Caco-2 (cell line): ENCODE data around the gene ANGPTL8. TPM values are rescaled to one million over a fixed set of nuclear protein-coding genes. Genes with fewer than 3 reads are reported as not detected.

Experiments
- BruUV-seq: library from RNA; stranded (reverse); fragments of 400-500 nt; replicated peaks from 2 replicates; lab custom pipeline; 2021; lab: Mats Ljungman, UMichigan
- CTCF ChIA-PET: fragments of 300-600 bp; sonication (Branson Sonifier 250); formaldehyde crosslinking; loops from one replicate; lab custom pipeline; 2022; ENCODE audit warnings: antibody characterized with exemption; lab: Charles Lee
- POLR2A ChIA-PET: fragments of 300-600 bp; sonication (Branson Sonifier 250); formaldehyde crosslinking; loops from one replicate; lab custom pipeline; 2022; ENCODE audit warnings: antibody characterized with exemption; lab: Charles Lee
- DNase-seq, 2 experiments: peaks; one replicate each; pipeline versions ENCODE4 v3.0.0 to v3.0.0-alpha.2; 2020 to 2022
- H3K27me3 ChIP-seq: replicated peaks from 2 replicates; pipeline ENCODE4 v1.6.0; 2011; ENCODE audit warnings: low read length; ENCODE audit not compliant: control insufficient read depth, insufficient read depth
- H3K36me3 ChIP-seq: 2 replicates; pipeline ENCODE4 v1.5.1; 2011; ENCODE audit warnings: low read length; ENCODE audit not compliant: control insufficient read depth, insufficient read depth
- H3K4me1 ChIP-seq: fragments of 250-450 bp; sonication (Bioruptor Pico); 2 replicates; pipeline ENCODE4 v1.5.1; 2020; ENCODE audit warnings: mild to moderate bottlenecking
- H3K4me3 ChIP-seq: 2 replicates; pipeline ENCODE4 v1.5.1; 2011; ENCODE audit warnings: low read depth, mild to moderate bottlenecking, control low read depth, low read length
- H3K9me3 ChIP-seq: fragments of 250-450 bp; sonication (Bioruptor Pico); 2 replicates; pipeline ENCODE4 v1.5.1; 2020; ENCODE audit warnings: mild to moderate bottlenecking, moderate library complexity
- H3K27ac Mint-ChIP-seq: one replicate; pipeline ENCODE4 v1.8.0; 2022; ENCODE audit warnings: mixed read lengths; ENCODE audit not compliant: unreplicated experiment
- H3K27me3 Mint-ChIP-seq: one replicate; pipeline ENCODE4 v1.8.0; 2022; ENCODE audit warnings: mixed read lengths; ENCODE audit not compliant: insufficient read depth, unreplicated experiment
- H3K36me3 Mint-ChIP-seq: one replicate; pipeline ENCODE4 v1.8.0; 2022; ENCODE audit warnings: mild to moderate bottlenecking, mixed read lengths; ENCODE audit not compliant: insufficient read depth, unreplicated experiment
- H3K4me1 Mint-ChIP-seq: one replicate; pipeline ENCODE4 v1.8.0; 2022; ENCODE audit warnings: low read depth, mixed read lengths; ENCODE audit not compliant: unreplicated experiment
- H3K4me3 Mint-ChIP-seq: one replicate; pipeline ENCODE4 v1.8.0; 2022; ENCODE audit warnings: mild to moderate bottlenecking, moderate library complexity, mixed read lengths; ENCODE audit not compliant: unreplicated experiment
- H3K9me3 Mint-ChIP-seq: one replicate; pipeline ENCODE4 v1.8.0; 2022; ENCODE audit warnings: mixed read lengths; ENCODE audit not compliant: unreplicated experiment
- intact Hi-C: fragments of 100-400 bp; cut with micrococcal nuclease; formaldehyde crosslinking; loops from one replicate; pipeline ENCODE4 v1.10.0; 2022; ENCODE audit not compliant: unreplicated experiment
- total RNA-seq: library from RNA; stranded (reverse); gene quantifications from 2 replicates; pipeline ENCODE4 v1.2.3, GENCODE V29; 2022
- TF ChIP-seq, protein P1 (sequence below), 2 experiments: fragments of 200-600 bp in 1 of 2; IDR thresholded peaks; 1 replicate in 1 of 2; 2 replicates in 1 of 2; pipeline versions ENCODE4 v1.5.1 to v1.8.0; 2011 to 2022; ENCODE audit warnings: antibody characterized with exemption in 1 of 2, control low read depth in 1 of 2, inconsistent platforms in 1 of 2, low read depth in 1 of 2, low read length in 1 of 2, mild to moderate bottlenecking in 1 of 2, moderate library complexity in 1 of 2; ENCODE audit not compliant: insufficient read depth in 1 of 2, severe bottlenecking in 1 of 2, unreplicated experiment in 1 of 2

Gene ANGPTL8
- total RNA-seq, 1 experiment from 2014 or later: not detected

DNA sequence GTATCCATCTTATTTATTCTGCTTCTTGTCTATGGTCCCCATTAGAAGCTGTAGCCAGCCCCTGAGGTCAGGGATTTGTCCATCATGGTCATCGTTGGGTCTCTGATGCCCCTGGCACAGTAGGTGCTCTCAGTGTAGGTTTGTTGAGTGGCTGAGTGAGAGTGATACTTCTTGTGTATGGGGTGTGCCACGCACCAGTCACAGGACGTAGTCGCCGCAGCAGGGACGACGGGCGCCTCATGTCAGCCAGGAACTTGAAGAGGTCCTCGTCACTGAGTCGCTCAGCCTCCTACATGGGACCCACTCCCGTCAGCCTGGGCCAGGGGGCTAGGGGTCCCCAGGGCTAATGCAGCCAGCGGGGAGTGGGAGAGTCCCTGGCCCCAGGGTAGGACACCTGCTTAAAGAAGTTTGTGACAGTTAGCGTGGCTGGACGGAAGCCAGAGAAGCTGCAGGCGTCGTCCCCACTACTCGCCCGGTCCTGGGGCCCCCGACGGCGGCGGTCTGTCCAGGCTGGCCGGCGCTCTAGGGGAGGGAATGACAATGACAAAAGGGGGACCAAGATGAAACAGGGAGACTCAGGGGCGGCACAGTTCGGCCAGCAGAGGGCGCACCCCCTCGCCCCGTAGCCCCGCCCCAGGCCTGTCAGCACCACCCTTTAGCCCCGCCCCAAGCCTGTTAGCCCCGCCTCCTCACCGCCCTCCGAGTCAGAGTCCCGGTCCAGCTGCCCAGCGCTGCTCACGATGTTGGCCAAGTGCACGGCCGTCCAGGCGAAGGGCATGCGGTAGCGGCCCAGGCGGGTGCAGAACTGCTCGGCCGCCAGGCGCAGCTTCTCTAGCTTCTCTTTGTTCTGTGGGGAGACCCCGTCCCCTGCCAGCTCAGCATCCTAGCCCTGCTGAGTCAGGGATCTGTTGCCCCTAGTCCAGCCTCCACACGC, 3.7 kb downstream of the ANGPTL8 start:
- peak; percentile 80 to 88 for DNase-seq
- H3K27me3 Mint-ChIP-seq: no peaks in the 10 kb centered on the region
- peaks cover 56% of the 10 kb centered on the region for H3K36me3 Mint-ChIP-seq
- H3K27ac Mint-ChIP-seq: no peak overlapping the region
- TF ChIP-seq, protein P1, sequence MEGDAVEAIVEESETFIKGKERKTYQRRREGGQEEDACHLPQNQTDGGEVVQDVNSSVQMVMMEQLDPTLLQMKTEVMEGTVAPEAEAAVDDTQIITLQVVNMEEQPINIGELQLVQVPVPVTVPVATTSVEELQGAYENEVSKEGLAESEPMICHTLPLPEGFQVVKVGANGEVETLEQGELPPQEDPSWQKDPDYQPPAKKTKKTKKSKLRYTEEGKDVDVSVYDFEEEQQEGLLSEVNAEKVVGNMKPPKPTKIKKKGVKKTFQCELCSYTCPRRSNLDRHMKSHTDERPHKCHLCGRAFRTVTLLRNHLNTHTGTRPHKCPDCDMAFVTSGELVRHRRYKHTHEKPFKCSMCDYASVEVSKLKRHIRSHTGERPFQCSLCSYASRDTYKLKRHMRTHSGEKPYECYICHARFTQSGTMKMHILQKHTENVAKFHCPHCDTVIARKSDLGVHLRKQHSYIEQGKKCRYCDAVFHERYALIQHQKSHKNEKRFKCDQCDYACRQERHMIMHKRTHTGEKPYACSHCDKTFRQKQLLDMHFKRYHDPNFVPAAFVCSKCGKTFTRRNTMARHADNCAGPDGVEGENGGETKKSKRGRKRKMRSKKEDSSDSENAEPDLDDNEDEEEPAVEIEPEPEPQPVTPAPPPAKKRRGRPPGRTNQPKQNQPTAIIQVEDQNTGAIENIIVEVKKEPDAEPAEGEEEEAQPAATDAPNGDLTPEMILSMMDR (IDR thresholded peaks at IDR 0.05; ENCODE audit: insufficient read depth in 1 of 2, low read depth in 1 of 2, low read length in 1 of 2, severe bottlenecking in 1 of 2, unreplicated experiment in 1 of 2): peak; percentile 57 to 62
- Histone ChIP-seq H3K36me3 (peaks cover 4% of the 10 kb centered on the region), H3K27me3 (no peaks in the 10 kb centered on the region), H3K9me3 (no peaks in the 10 kb centered on the region), H3K4me1 (no peaks in the 10 kb centered on the region), H3K4me3 (no peak overlapping the region)
- ChIA-PET CTCF (interaction anchor here (0.6 to 0.7 kb wide), 4 partner anchors 13 to 302 kb away, joined by 3 to 9 read pairs (median 3); no protein-coding TSS in a partner anchor), POLR2A (interaction anchor here (0.7 kb wide), 1 partner anchor 41 kb away, joined by 9 read pairs; no protein-coding TSS in a partner anchor)
- no peaks in the 10 kb centered on the region for H3K9me3 Mint-ChIP-seq
- H3K4me3 Mint-ChIP-seq: no peak overlapping the region
- no TSS peak for BruUV-seq
- intact Hi-C loops: no loop called here
- no peaks in the 10 kb centered on the region for H3K4me1 Mint-ChIP-seq

DNA sequence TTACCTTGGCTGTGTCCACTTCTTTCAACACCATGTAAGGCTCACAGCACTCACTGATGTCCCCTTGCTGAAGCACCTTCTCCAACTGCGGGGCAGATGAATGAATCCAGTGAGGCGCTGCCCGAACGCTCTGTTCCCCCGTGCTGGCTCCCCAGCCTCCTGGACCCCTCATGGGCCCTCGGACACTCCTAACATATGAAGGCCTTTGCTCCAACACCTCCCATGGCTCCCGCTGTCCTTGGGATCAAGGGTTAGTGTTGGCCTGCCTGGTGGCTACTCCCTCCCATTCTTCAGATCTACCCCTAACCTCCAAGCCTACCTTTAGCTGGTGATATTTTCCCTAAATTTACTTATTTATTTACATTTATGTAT, 4.4 kb downstream of the ANGPTL8 start:
- no peaks in the 10 kb centered on the region for H3K27me3 ChIP-seq
- ChIA-PET POLR2A (interaction anchor here (0.7 kb wide), 1 partner anchor 41 kb away, joined by 9 read pairs; no protein-coding TSS in a partner anchor), CTCF (interaction anchor here (0.6 to 0.7 kb wide), 3 partner anchors 12 to 21 kb away, joined by 3 to 9 read pairs (median 3); no protein-coding TSS in a partner anchor)
- BruUV-seq: no TSS peak
- no peaks in the 10 kb centered on the region for H3K27me3 Mint-ChIP-seq
- intact Hi-C loops: no loop called here
- no peaks in the 10 kb centered on the region for H3K9me3 Mint-ChIP-seq
- peaks cover 59% of the 10 kb centered on the region for H3K36me3 Mint-ChIP-seq
- H3K4me1 ChIP-seq: no peaks in the 10 kb centered on the region
- no peak overlapping the region for H3K27ac Mint-ChIP-seq
- no peak for DNase-seq
- TF ChIP-seq, protein P1 (IDR thresholded peaks at IDR 0.05; ENCODE audit: insufficient read depth in 1 of 2, low read depth in 1 of 2, low read length in 1 of 2, severe bottlenecking in 1 of 2, unreplicated experiment in 1 of 2): no peak
- H3K9me3 ChIP-seq: no peaks in the 10 kb centered on the region
- no peak overlapping the region for H3K4me3 ChIP-seq
- no peaks in the 10 kb centered on the region for H3K4me1 Mint-ChIP-seq
- peaks cover 2% of the 10 kb centered on the region for H3K36me3 ChIP-seq
- H3K4me3 Mint-ChIP-seq: no peak overlapping the region

DNA sequence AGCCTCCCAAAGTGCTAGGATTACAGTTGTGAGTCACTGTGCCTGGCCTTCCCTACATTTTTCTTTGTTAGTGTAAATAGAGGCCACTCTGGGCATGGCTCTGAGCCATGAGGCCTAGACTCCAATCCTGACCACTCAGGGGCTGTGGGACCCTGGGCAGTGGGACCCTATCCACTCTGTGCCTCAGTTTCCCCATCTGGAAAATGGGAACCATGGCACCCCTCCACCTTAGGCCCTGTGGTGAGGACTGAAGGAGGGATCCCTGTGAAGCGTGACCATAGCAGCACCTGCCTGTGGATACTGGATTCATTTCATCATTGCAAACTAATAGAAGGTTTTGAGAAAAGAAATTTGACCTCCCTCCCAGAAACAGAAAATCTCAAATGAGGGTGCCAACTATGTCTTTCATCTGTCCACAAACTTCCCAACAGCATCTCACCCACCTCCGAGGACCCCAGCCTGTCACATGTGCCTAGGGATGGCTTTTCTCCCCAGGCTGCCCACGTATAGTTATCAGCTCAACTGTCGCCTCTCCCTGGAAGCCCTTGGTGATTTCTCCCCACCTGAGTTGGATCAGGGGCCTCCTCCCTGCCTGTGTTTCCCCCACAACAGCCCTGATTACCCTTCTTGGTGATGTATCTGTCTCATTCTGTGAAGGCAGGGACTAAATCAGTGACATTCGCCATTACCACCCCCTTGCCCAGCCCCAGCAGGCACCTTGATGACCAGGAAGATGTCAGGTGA, 5.6 kb downstream of the ANGPTL8 start:
- Histone ChIP-seq H3K4me1 (no peaks in the 10 kb centered on the region), H3K9me3 (no peaks in the 10 kb centered on the region), H3K4me3 (no peak overlapping the region), H3K36me3 (peaks cover 2% of the 10 kb centered on the region), H3K27me3 (no peaks in the 10 kb centered on the region)
- Mint-ChIP-seq H3K27me3 (no peaks in the 10 kb centered on the region), H3K4me1 (no peaks in the 10 kb centered on the region), H3K4me3 (no peak overlapping the region), H3K27ac (no peak overlapping the region), H3K36me3 (peaks cover 59% of the 10 kb centered on the region), H3K9me3 (no peaks in the 10 kb centered on the region)
- POLR2A ChIA-PET: no interaction called here
- CTCF ChIA-PET: no interaction called here
- no peak for DNase-seq
- intact Hi-C loops: no loop called here
- TF ChIP-seq, protein P1 (IDR thresholded peaks at IDR 0.05; ENCODE audit: insufficient read depth in 1 of 2, low read depth in 1 of 2, low read length in 1 of 2, severe bottlenecking in 1 of 2, unreplicated experiment in 1 of 2): no peak
- no TSS peak for BruUV-seq
